Measurements from ENCODE around the gene CPXM2. TPM values are rescaled to one million over a fixed set of nuclear protein-coding genes. Genes with fewer than 3 reads are reported as not detected.

Gene CPXM2
- polyA plus RNA-seq, 1 of the 3 experiments (the other 2 are of a cell fraction): not detected

GRCh38 chr10:123747426-123747825 lies 144.2 kb downstream of the CPXM2 start:
- no peak overlapping the region for H2AFZ ChIP-seq (ENCODE audit: low read depth)
- H3K9me3 ChIP-seq: no peaks in the 10 kb centered on the region
- no peaks in the 10 kb centered on the region for H3K36me3 ChIP-seq (replicated peaks in 1 of 2; ENCODE audit: control insufficient read depth in 1 of 2, insufficient read depth in 2 of 2, low read length in 1 of 2)
- H3K4me2 ChIP-seq: no peak overlapping the region
- WGBS (ENCODE audit: low lambda C conversion rate): 49% methylated on average over 2 of the region's 3 CpGs
- POLR2A ChIA-PET: no interaction called here
- H3K9ac ChIP-seq: no peak overlapping the region
- H3K4me1 ChIP-seq (ENCODE audit: control insufficient read depth in 1 of 2, insufficient read depth in 2 of 2, low read depth in 1 of 2, low read length in 1 of 2): peaks cover 0 to 21% of the 10 kb centered on the region in 2 experiments; a peak in 2 of 4 replicates
- H3K9me2 ChIP-seq: no peaks in the 10 kb centered on the region
- H3F3A ChIP-seq (replicated peaks; ENCODE audit: insufficient read depth): no peaks in the 10 kb centered on the region
- no peaks in the 10 kb centered on the region for H4K20me1 ChIP-seq (ENCODE audit: insufficient read depth)
- no peak for DNase-seq
- CTCF ChIA-PET: no interaction called here
- H3K4me3 ChIP-seq (ENCODE audit: low read depth in 2 of 2, low read length in 1 of 2): no peak overlapping the region
- H3K27me3 ChIP-seq (ENCODE audit: insufficient read depth): no peaks in the 10 kb centered on the region
- no peaks in the 10 kb centered on the region for H3K79me2 ChIP-seq (ENCODE audit: insufficient read depth)
- H3K27ac ChIP-seq (ENCODE audit: low read depth in 2 of 2, low read length in 1 of 2): no peak overlapping the region
- TF ChIP-seq FOSL2 (IDR thresholded peaks at IDR 0.05; ENCODE audit: borderline replicate concordance, low read depth): no peak

DNA sequence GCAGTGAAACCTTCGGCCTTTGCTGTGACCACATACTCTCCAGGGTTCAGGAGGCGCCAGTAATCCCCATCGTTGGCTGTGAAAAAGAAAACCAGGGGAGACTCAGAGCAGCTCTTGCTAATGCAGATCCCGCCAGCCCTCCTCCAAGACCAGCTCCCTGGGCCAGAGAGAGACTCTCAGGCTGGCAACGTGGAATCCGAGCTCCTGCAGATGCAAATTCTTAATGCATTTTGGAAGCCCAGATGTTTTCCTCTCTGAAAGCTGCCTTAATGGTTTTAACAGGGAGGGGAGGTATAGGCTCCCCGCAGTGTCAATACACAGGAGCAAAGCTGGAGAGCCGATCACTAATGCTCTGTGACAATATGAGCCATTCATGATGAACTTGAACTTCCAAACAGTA lies 144.7 kb downstream of the CPXM2 start:
- CTCF ChIA-PET: interaction anchor here (1.2 kb wide), 2 partner anchors 79 to 164 kb away, joined by 3 read pairs; no protein-coding TSS in a partner anchor
- H3K36me3 ChIP-seq (replicated peaks in 1 of 2; ENCODE audit: control insufficient read depth in 1 of 2, insufficient read depth in 2 of 2, low read length in 1 of 2): no peaks in the 10 kb centered on the region
- 33% methylated on average over 7 of the region's 8 CpGs for WGBS (ENCODE audit: low lambda C conversion rate)
- H4K20me1 ChIP-seq (ENCODE audit: insufficient read depth): no peaks in the 10 kb centered on the region
- no peak overlapping the region for H2AFZ ChIP-seq (ENCODE audit: low read depth)
- H3K4me3 ChIP-seq (ENCODE audit: low read depth in 2 of 2, low read length in 1 of 2): no peak overlapping the region
- H3K27ac ChIP-seq (ENCODE audit: low read depth in 2 of 2, low read length in 1 of 2): no peak overlapping the region
- TF ChIP-seq FOSL2 (IDR thresholded peaks at IDR 0.05; ENCODE audit: borderline replicate concordance, low read depth): no peak
- TF ChIP-seq RXRA (IDR thresholded peaks at IDR 0.05; ENCODE audit: borderline replicate concordance, low read depth): no peak
- no peak for TF ChIP-seq TEAD4 (IDR thresholded peaks at IDR 0.05; ENCODE audit: borderline replicate concordance, insufficient read depth)
- no peak for TF ChIP-seq GABPA (IDR thresholded peaks at IDR 0.05; ENCODE audit: low read depth)
- no peak for TF ChIP-seq POLR2AphosphoS5 (IDR thresholded peaks at IDR 0.05; ENCODE audit: low read depth, low read length)
- TF ChIP-seq MEF2A (IDR thresholded peaks at IDR 0.05; ENCODE audit: borderline replicate concordance, low read depth): no peak
- H3K4me1 ChIP-seq (ENCODE audit: control insufficient read depth in 1 of 2, insufficient read depth in 2 of 2, low read depth in 1 of 2, low read length in 1 of 2): peaks cover 0 to 21% of the 10 kb centered on the region in 2 experiments; a peak in 2 of 4 replicates
- no peak for DNase-seq
- no peaks in the 10 kb centered on the region for H3K27me3 ChIP-seq (ENCODE audit: insufficient read depth)
- H3K79me2 ChIP-seq (ENCODE audit: insufficient read depth): no peaks in the 10 kb centered on the region
- no peaks in the 10 kb centered on the region for H3K9me3 ChIP-seq
- H3K4me2 ChIP-seq: no peak overlapping the region
- POLR2A ChIA-PET: no interaction called here
- no peaks in the 10 kb centered on the region for H3K9me2 ChIP-seq
- no peak overlapping the region for H3K9ac ChIP-seq
- no peaks in the 10 kb centered on the region for H3F3A ChIP-seq (replicated peaks; ENCODE audit: insufficient read depth)

DNA sequence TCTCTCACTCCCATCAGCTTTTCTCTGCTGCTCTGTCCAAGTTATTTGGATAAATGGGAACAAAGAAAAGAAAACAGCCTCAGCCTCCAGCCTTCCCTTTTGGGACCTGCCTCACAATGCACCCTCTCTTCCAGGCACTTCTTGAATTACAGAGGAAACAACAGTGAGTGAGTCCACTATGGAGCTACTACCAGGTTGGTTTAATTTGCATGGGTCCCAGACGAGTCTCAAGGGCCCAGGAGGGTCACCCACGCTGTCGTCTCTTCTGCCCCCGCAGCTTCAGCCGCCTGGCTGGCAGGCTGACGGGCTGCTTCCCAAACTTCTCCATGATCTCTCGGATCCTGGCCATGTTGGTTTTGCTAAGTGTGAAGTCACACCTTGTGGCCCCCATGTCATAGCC lies 145.1 kb downstream of the CPXM2 start:
- Histone ChIP-seq H3F3A (replicated peaks; ENCODE audit: insufficient read depth) (no peaks in the 10 kb centered on the region), H2AFZ (ENCODE audit: low read depth) (no peak overlapping the region), H3K4me3 (ENCODE audit: low read depth in 2 of 2, low read length in 1 of 2) (no peak overlapping the region), H3K9me2 (no peaks in the 10 kb centered on the region), H3K9ac (no peak overlapping the region), H3K9me3 (no peaks in the 10 kb centered on the region), H3K27me3 (ENCODE audit: insufficient read depth) (no peaks in the 10 kb centered on the region), H4K20me1 (ENCODE audit: insufficient read depth) (no peaks in the 10 kb centered on the region), H3K79me2 (ENCODE audit: insufficient read depth) (no peaks in the 10 kb centered on the region), H3K4me1 (ENCODE audit: control insufficient read depth in 1 of 2, insufficient read depth in 2 of 2, low read depth in 1 of 2, low read length in 1 of 2) (peaks cover 0 to 24% of the 10 kb centered on the region in 2 experiments; a peak in 2 of 4 replicates), H3K27ac (ENCODE audit: low read depth in 2 of 2, low read length in 1 of 2) (no peak overlapping the region), H3K36me3 (replicated peaks in 1 of 2; ENCODE audit: control insufficient read depth in 1 of 2, insufficient read depth in 2 of 2, low read length in 1 of 2) (no peaks in the 10 kb centered on the region), H3K4me2 (no peak overlapping the region)
- no peak for DNase-seq
- 45% methylated on average over 7 of the region's 7 CpGs for WGBS (ENCODE audit: low lambda C conversion rate)
- ChIA-PET CTCF (interaction anchor here (1.2 kb wide), 2 partner anchors 79 to 163 kb away, joined by 3 read pairs; no protein-coding TSS in a partner anchor), POLR2A (no interaction called here)
- no peak for TF ChIP-seq NRF1 (IDR thresholded peaks at IDR 0.05; ENCODE audit: low read depth, low read length)
- TF ChIP-seq CHD2 (IDR thresholded peaks at IDR 0.05; ENCODE audit: low read length, partially characterized antibody): no peak

Data from SK-N-SH (cell line).